Measurements from ENCODE around the gene ALOX12B. TPM values are rescaled to one million over a fixed set of nuclear protein-coding genes. Genes with fewer than 3 reads are reported as not detected.

Gene ALOX12B
- total RNA-seq (ENCODE audit: low replicate concordance) = not detected in 2 replicates

- DNase-seq (ENCODE audit: low read depth) = no peak
Observed at GRCh38 chr17:8087075-8087951, at the start of gene ALOX12B. Gene ALOX12B (minus strand): TSS chr17:8087716. CDS start chr17:8087442, 274 bp downstream.

GRCh38 chr17:8133941-8134340, 46.4 kb upstream of the ALOX12B start:
- no peak for DNase-seq (ENCODE audit: low read depth)
- TF ChIP-seq CTCF (IDR thresholded peaks at IDR 0.05; ENCODE audit: insufficient read depth, low read length) = no peak
- H3K4me3 ChIP-seq (ENCODE audit: low read depth, low read length) = no peak overlapping the region

More at GRCh38 chr17:8087075-8087951, at the start of gene ALOX12B:
- no peak within 1 kb of the TSS for H3K4me3 ChIP-seq (ENCODE audit: low read depth, low read length)
- TF ChIP-seq CTCF (IDR thresholded peaks at IDR 0.05; ENCODE audit: insufficient read depth, low read length) = no peak

GRCh38 chr17:8133399-8133798, 45.9 kb upstream of the ALOX12B start:
- no peak for DNase-seq (ENCODE audit: low read depth)
- no peak overlapping the region for H3K4me3 ChIP-seq (ENCODE audit: low read depth, low read length)
- TF ChIP-seq CTCF (IDR thresholded peaks at IDR 0.05; ENCODE audit: insufficient read depth, low read length) = no peak

GRCh38 chr17:8131844-8132441, 44.4 kb upstream of the ALOX12B start:
- no peak for DNase-seq (ENCODE audit: low read depth)
- no peak overlapping the region for H3K4me3 ChIP-seq (ENCODE audit: low read depth, low read length)
- TF ChIP-seq CTCF (IDR thresholded peaks at IDR 0.05; ENCODE audit: insufficient read depth, low read length) = no peak

- no peak for TF ChIP-seq CTCF (IDR thresholded peaks at IDR 0.05; ENCODE audit: insufficient read depth, low read length)
- no peak for DNase-seq (ENCODE audit: low read depth)
- H3K4me3 ChIP-seq (ENCODE audit: low read depth, low read length) = no peak overlapping the region
Observed at GRCh38 chr17:8128125-8128784, 40.7 kb upstream of the ALOX12B start.

GRCh38 chr17:8126491-8127066, 39.1 kb upstream of the ALOX12B start:
- no peak for TF ChIP-seq CTCF (IDR thresholded peaks at IDR 0.05; ENCODE audit: insufficient read depth, low read length)
- DNase-seq (ENCODE audit: low read depth) = peak; percentile 38
- peak overlapping the region; percentile 72 for H3K4me3 ChIP-seq (ENCODE audit: low read depth, low read length)
